ENCODE data around the gene CLTA.

DNA sequence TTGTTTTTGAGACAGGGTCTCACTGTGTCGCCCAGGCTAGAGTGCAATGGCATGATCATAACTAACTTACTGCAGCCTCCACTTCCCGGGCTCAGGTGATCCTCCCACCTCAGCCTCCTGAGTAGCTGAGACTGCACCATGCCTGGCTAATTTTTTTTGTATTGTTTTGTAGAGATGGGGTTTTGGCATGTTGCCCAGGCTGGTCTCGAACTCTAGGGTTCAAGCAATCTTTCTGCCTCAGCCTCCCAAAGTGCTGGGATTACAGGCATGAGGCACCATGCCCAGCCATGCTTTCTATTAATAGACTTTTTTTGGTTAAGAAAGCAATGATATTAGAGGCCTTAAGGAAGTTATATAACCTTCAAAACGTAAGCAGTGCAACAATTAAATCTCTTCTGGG, 23.3 kb downstream of the CLTA start:
- no peak for TF ChIP-seq POLR2A (IDR thresholded peaks at IDR 0.05; ENCODE audit: low read length)
- TF ChIP-seq GATA1 (IDR thresholded peaks at IDR 0.05; ENCODE audit: low read depth, low read length): no peak

Measured in erythroblast (primary cell).